ENCODE results near the gene NUP62. TPM values are rescaled to one million over a fixed set of nuclear protein-coding genes. Genes with fewer than 3 reads are reported as not detected.
A peak's percentile ranks its signal among the peaks of the same experiment; 100 is the strongest.

Gene NUP62
- total and polyA plus RNA-seq, 2 of the 8 experiments (the other 6 are each of a cell fraction or from before 2014, with no cell fraction given): 50.0 to 107 TPM

GRCh38 chr19:49857061-49857837, 72.1 kb downstream of the NUP62 start:
- H2BK15ac ChIP-seq (ENCODE audit: low read length): no peak overlapping the region
- H4K5ac ChIP-seq (ENCODE audit: insufficient read length, low read depth, low read length): no peak overlapping the region
- H3K27me3 ChIP-seq (replicated peaks in 1 of 4; ENCODE audit: control insufficient read depth in 3 of 4, extremely low read depth in 1 of 4, insufficient read depth in 3 of 4, low read length in 3 of 4): no peaks in the 10 kb centered on the region
- no peak overlapping the region for H4K91ac ChIP-seq (replicated peaks; ENCODE audit: insufficient read length, low read length)
- H3K18ac ChIP-seq (ENCODE audit: extremely low read depth, low read length): no peak overlapping the region
- H2BK12ac ChIP-seq (ENCODE audit: low read depth, low read length): no peak overlapping the region
- H3K23ac ChIP-seq (ENCODE audit: insufficient read length): no peak overlapping the region
- ChIA-PET CTCF (ENCODE audit: partially characterized antibody) (interaction anchor here (1.7 kb wide), 2 partner anchors 9 to 31 kb away, joined by 3 to 4 read pairs; no protein-coding TSS in a partner anchor), POLR2A (ENCODE audit: partially characterized antibody) (interaction anchor here (0.6 to 12.4 kb wide), 16 partner anchors 9 to 179 kb away, joined by 3 to 247 read pairs (median 4); partner anchors contain the start of genes AKT1S1, FUZ, MED25 and PNKP)
- H2AK5ac ChIP-seq (ENCODE audit: low read depth, low read length): no peak overlapping the region
- H4K8ac ChIP-seq (ENCODE audit: extremely low read depth, insufficient read depth, low read length): no peak overlapping the region
- H3K9ac ChIP-seq (replicated peaks in 1 of 4; ENCODE audit: extremely low read depth in 1 of 4, low read depth in 3 of 4, low read length in 3 of 4): no peak overlapping the region
- no peak overlapping the region for H3K56ac ChIP-seq (replicated peaks; ENCODE audit: insufficient read length, low read depth, low read length)
- peaks cover 48 to 61% of the 10 kb centered on the region in 2 experiments for H4K20me1 ChIP-seq (replicated peaks in 1 of 2; ENCODE audit: control insufficient read depth in 1 of 2, insufficient read depth in 2 of 2, low read length in 2 of 2)
- WGBS, 2 experiments (ENCODE audit: extremely low coverage in 1 of 2, insufficient coverage in 1 of 2, insufficient read length in 1 of 2, insufficient replicate concordance in 2 of 2, low coverage in 1 of 2, low lambda C conversion rate in 2 of 2, missing lambda C conversion rate in 1 of 2): 93% methylated on average over 24 of the region's 26 CpGs; no CpG with 5 or more reads in 1 of the 2 experiments
- H3K4me2 ChIP-seq (ENCODE audit: insufficient read depth in 1 of 2, low read depth in 2 of 2, low read length in 2 of 2): no peak overlapping the region
- H3K14ac ChIP-seq (ENCODE audit: insufficient read length): no peak overlapping the region
- no peak for FAIRE-seq
- H3K27ac ChIP-seq (ENCODE audit: low read depth, low read length): no peak overlapping the region
- H3K4me1 ChIP-seq (replicated peaks in 1 of 4; ENCODE audit: control insufficient read depth in 3 of 4, insufficient read depth in 4 of 4, low read length in 3 of 4): peaks cover 0 to 9% (median 5%) of the 10 kb centered on the region in 4 experiments; a peak in 5 of 7 replicates
- H3K4ac ChIP-seq (replicated peaks; ENCODE audit: insufficient read length, low read depth, low read length): no peak overlapping the region
- no peaks in the 10 kb centered on the region for H3K9me3 ChIP-seq (ENCODE audit: insufficient read depth in 2 of 2, low read depth in 1 of 2, low read length in 1 of 2)
- no peak overlapping the region for H2AFZ ChIP-seq (ENCODE audit: low read length)
- H3K79me2 ChIP-seq (ENCODE audit: control insufficient read depth in 1 of 2, insufficient read depth in 2 of 2, low read length in 2 of 2): peaks cover 10 to 23% of the 10 kb centered on the region in 2 experiments
- no peak overlapping the region for H2BK20ac ChIP-seq (ENCODE audit: low read length)
- H3K79me1 ChIP-seq (ENCODE audit: low read depth, low read length): peaks cover 16% of the 10 kb centered on the region
- no peak overlapping the region for H2BK5ac ChIP-seq (ENCODE audit: low read depth, low read length)
- DNase-seq (ENCODE audit: low read depth in 1 of 2, low spot score in 2 of 2): no peak
- TF ChIP-seq RAD21 (IDR thresholded peaks at IDR 0.05 in 1 of 2, conservative IDR thresholded peaks at IDR 0.05 in 1 of 2; ENCODE audit: low read depth in 2 of 2, low read length in 2 of 2): no peak; a peak in 1 of 4 replicates
- TF ChIP-seq POLR2A (IDR thresholded peaks at IDR 0.05; ENCODE audit: control extremely low read depth in 1 of 2, low read depth in 2 of 2, low read length in 2 of 2): peak in 1 of 2 experiments; percentile 64; a peak in 1 of 3 replicates
- peak; percentile 87; the same call in 1 of the 2 replicates for TF ChIP-seq POLR2AphosphoS5 (IDR thresholded peaks at IDR 0.05; ENCODE audit: low read depth, low read length)
- peaks cover 21 to 77% (median 47%) of the 10 kb centered on the region in 4 experiments for H3K36me3 ChIP-seq (ENCODE audit: control insufficient read depth in 2 of 4, insufficient read depth in 4 of 4, low read length in 3 of 4)
- no peak overlapping the region for H2BK120ac ChIP-seq (replicated peaks; ENCODE audit: low read depth, low read length)
- H3K23me2 ChIP-seq (ENCODE audit: low read depth, low read length): peaks cover 1% of the 10 kb centered on the region; the same call in 1 of the 2 replicates
- H3K4me3 ChIP-seq (ENCODE audit: extremely low read depth in 1 of 4, insufficient read depth in 2 of 4, low read depth in 3 of 4, low read length in 4 of 4): no peak overlapping the region

All from H1 (cell line).